ENCODE results near the gene RASL10B.
"Not testable (repeated sequence)": the region's sequence is repeated elsewhere in the genome, so short reads cannot be mapped to it uniquely, and the experiment has no call there.

Gene RASL10B

GRCh38 chr17:35731239-35731916 lies at the start of gene RASL10B:
Gene RASL10B, plus strand, starts transcription at chr17:35731639. Its CDS starts 3,546 bp downstream, at chr17:35735185.
- no peak for DNase-seq (ENCODE audit: low read depth)

GRCh38 chr17:35683591-35683990 lies 47.8 kb upstream of the RASL10B start:
- no peak for DNase-seq (ENCODE audit: low read depth)

GRCh38 chr17:35684055-35684802 lies 47.2 kb upstream of the RASL10B start:
- peak; percentile 45 for DNase-seq (ENCODE audit: low read depth)

GRCh38 chr17:35692512-35693210 lies 38.8 kb upstream of the RASL10B start:
- DNase-seq (ENCODE audit: low read depth): no peak

- DNase-seq (ENCODE audit: low read depth): no peak
Measured at GRCh38 chr17:35693662-35694061, 37.8 kb upstream of the RASL10B start.

- no peak for DNase-seq (ENCODE audit: low read depth)
Measured at GRCh38 chr17:35694906-35695305, 36.5 kb upstream of the RASL10B start.

GRCh38 chr17:35695613-35696012 lies 35.8 kb upstream of the RASL10B start:
- no peak for DNase-seq (ENCODE audit: low read depth)

GRCh38 chr17:35698800-35699199 lies 32.6 kb upstream of the RASL10B start:
- DNase-seq (ENCODE audit: low read depth): no peak

- no peak for DNase-seq (ENCODE audit: low read depth)
Measured at GRCh38 chr17:35700150-35700549, 31.3 kb upstream of the RASL10B start.

GRCh38 chr17:35701491-35701890 lies 29.9 kb upstream of the RASL10B start:
- DNase-seq (ENCODE audit: low read depth): no peak

- DNase-seq (ENCODE audit: low read depth): not testable (repeated sequence)
Measured at GRCh38 chr17:35703308-35703707, 28.1 kb upstream of the RASL10B start.

- DNase-seq (ENCODE audit: low read depth): no peak
Measured at GRCh38 chr17:35705230-35705629, 26.2 kb upstream of the RASL10B start.

- DNase-seq (ENCODE audit: low read depth): no peak
Measured at GRCh38 chr17:35705705-35706104, 25.7 kb upstream of the RASL10B start.

GRCh38 chr17:35708149-35708548 lies 23.3 kb upstream of the RASL10B start:
- DNase-seq (ENCODE audit: low read depth): no peak

GRCh38 chr17:35708951-35709350 lies 22.5 kb upstream of the RASL10B start:
- DNase-seq (ENCODE audit: low read depth): no peak

- DNase-seq (ENCODE audit: low read depth): no peak
Measured at GRCh38 chr17:35709874-35710273, 21.6 kb upstream of the RASL10B start.

GRCh38 chr17:35710950-35711349 lies 20.5 kb upstream of the RASL10B start:
- no peak for DNase-seq (ENCODE audit: low read depth)

GRCh38 chr17:35713069-35713728 lies 18.2 kb upstream of the RASL10B start:
- peak; percentile 87 for DNase-seq (ENCODE audit: low read depth)

GRCh38 chr17:35714988-35715387 lies 16.5 kb upstream of the RASL10B start:
- no peak for DNase-seq (ENCODE audit: low read depth)

- DNase-seq (ENCODE audit: low read depth): no peak
Measured at GRCh38 chr17:35715416-35715815, 16.0 kb upstream of the RASL10B start.

- DNase-seq (ENCODE audit: low read depth): no peak
Measured at GRCh38 chr17:35716173-35716572, 15.3 kb upstream of the RASL10B start.

GRCh38 chr17:35716897-35717465 lies 14.5 kb upstream of the RASL10B start:
- no peak for DNase-seq (ENCODE audit: low read depth)

All from GM04503 (cell line).